ENCODE measurements around the gene EYA4.

EYA4 gene

DNA sequence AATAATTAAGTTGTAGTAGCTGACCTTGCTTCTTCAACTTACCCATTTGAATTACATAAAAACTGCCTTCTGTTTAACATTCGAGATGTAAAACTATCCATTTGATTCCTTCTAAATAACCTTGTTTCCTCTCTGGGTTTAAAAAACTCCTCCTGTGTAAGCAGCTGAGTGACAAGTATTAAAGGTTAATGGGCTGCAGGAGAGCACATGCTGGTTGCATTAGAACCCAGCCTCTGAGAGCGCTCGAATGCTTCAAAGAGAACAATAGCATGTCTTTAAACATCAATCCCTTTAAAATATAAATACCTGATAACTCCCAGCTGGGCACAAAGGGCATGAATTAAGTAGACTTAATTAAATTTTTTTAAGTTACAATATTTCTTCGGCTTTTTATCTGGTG is 215.8 kb downstream of the EYA4 start:
- H3K23ac ChIP-seq (ENCODE audit: low read length): no peak overlapping the region
- H3K27me3 ChIP-seq (ENCODE audit: insufficient read depth, low read length, poor library complexity): no peaks in the 10 kb centered on the region
- no CpG with 5 or more reads among the region's 4 CpGs for WGBS (ENCODE audit: extremely low coverage, insufficient coverage, low lambda C conversion rate)
- no peak overlapping the region for H4K5ac ChIP-seq (ENCODE audit: low read length)
- no peak overlapping the region for H3K4me2 ChIP-seq (ENCODE audit: low read length)
- no peak overlapping the region for H3K56ac ChIP-seq (ENCODE audit: low read length)
- H2BK15ac ChIP-seq (replicated peaks; ENCODE audit: low read depth): no peak overlapping the region
- no peaks in the 10 kb centered on the region for H3K36me3 ChIP-seq (ENCODE audit: control insufficient read depth, insufficient read depth, low read length)
- no peak for DNase-seq
- no peak overlapping the region for H3K4me3 ChIP-seq (ENCODE audit: low read length)
- no peak overlapping the region for H2BK120ac ChIP-seq (ENCODE audit: low read depth, low read length)
- H3K18ac ChIP-seq (ENCODE audit: low read length): no peak overlapping the region
- no peak overlapping the region for H4K8ac ChIP-seq (ENCODE audit: low read depth, low read length)
- H3K4me1 ChIP-seq (ENCODE audit: control insufficient read depth, low read depth, low read length): no peaks in the 10 kb centered on the region
- H3K79me2 ChIP-seq (ENCODE audit: control insufficient read depth, insufficient read depth, low read length): no peaks in the 10 kb centered on the region
- H3K79me1 ChIP-seq (ENCODE audit: low read length): no peaks in the 10 kb centered on the region
- no peak overlapping the region for H3K4ac ChIP-seq (ENCODE audit: low read depth, low read length)
- H3K27ac ChIP-seq (ENCODE audit: low read depth, low read length): no peak overlapping the region
- no peak overlapping the region for H2BK5ac ChIP-seq (ENCODE audit: low read length)
- no peak overlapping the region for H3K9ac ChIP-seq (ENCODE audit: low read length)
- H2AK5ac ChIP-seq (ENCODE audit: low read length): no peak overlapping the region

- Histone ChIP-seq H3K4me1 (ENCODE audit: control insufficient read depth, low read depth, low read length) (no peaks in the 10 kb centered on the region), H4K8ac (ENCODE audit: low read depth, low read length) (no peak overlapping the region), H3K27ac (ENCODE audit: low read depth, low read length) (no peak overlapping the region), H3K79me1 (ENCODE audit: low read length) (no peaks in the 10 kb centered on the region), H3K9ac (ENCODE audit: low read length) (no peak overlapping the region), H2BK5ac (ENCODE audit: low read length) (no peak overlapping the region), H3K4me3 (ENCODE audit: low read length) (no peak overlapping the region), H2AK5ac (ENCODE audit: low read length) (no peak overlapping the region), H2BK120ac (ENCODE audit: low read depth, low read length) (no peak overlapping the region), H3K4me2 (ENCODE audit: low read length) (no peak overlapping the region), H3K27me3 (ENCODE audit: insufficient read depth, low read length, poor library complexity) (no peaks in the 10 kb centered on the region), H3K79me2 (ENCODE audit: control insufficient read depth, insufficient read depth, low read length) (no peaks in the 10 kb centered on the region), H4K5ac (ENCODE audit: low read length) (no peak overlapping the region), H3K23ac (ENCODE audit: low read length) (no peak overlapping the region), H2BK15ac (replicated peaks; ENCODE audit: low read depth) (no peak overlapping the region), H3K56ac (ENCODE audit: low read length) (no peak overlapping the region), H3K4ac (ENCODE audit: low read depth, low read length) (no peak overlapping the region), H3K18ac (ENCODE audit: low read length) (no peak overlapping the region), H3K36me3 (ENCODE audit: control insufficient read depth, insufficient read depth, low read length) (no peaks in the 10 kb centered on the region)
- DNase-seq: no peak
- WGBS (ENCODE audit: extremely low coverage, insufficient coverage, low lambda C conversion rate): no CpG with 5 or more reads among the region's 2 CpGs
Measured at GRCh38 chr6:133460101-133460500, 218.9 kb downstream of the EYA4 start.

DNA sequence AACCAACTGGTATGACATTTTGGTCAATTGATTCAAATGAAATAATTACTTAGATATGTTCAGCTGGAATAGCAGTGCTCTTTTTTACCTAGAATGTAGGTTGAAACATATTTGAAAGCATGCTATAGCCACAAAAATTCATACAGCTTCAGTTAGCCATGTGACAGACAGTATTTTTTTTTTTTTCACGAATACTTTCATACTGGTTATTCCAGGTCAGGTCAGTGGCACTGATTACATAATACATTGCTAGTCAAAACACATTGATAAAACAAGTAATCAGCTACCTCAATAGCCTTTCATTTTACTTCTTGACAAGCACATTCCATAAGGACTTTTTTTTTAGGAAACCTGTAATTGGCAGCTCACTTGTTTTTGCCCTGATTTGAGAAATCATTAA is 222.6 kb downstream of the EYA4 start:
- Histone ChIP-seq H3K27ac (ENCODE audit: low read depth, low read length) (no peak overlapping the region), H3K4me1 (ENCODE audit: control insufficient read depth, low read depth, low read length) (peaks cover 4% of the 10 kb centered on the region), H2BK120ac (ENCODE audit: low read depth, low read length) (no peak overlapping the region), H3K4me2 (ENCODE audit: low read length) (no peak overlapping the region), H4K5ac (ENCODE audit: low read length) (no peak overlapping the region), H2BK5ac (ENCODE audit: low read length) (no peak overlapping the region), H3K4ac (ENCODE audit: low read depth, low read length) (no peak overlapping the region), H3K23ac (ENCODE audit: low read length) (no peak overlapping the region), H4K8ac (ENCODE audit: low read depth, low read length) (no peak overlapping the region), H3K36me3 (ENCODE audit: control insufficient read depth, insufficient read depth, low read length) (no peaks in the 10 kb centered on the region), H3K56ac (ENCODE audit: low read length) (no peak overlapping the region), H2AK5ac (ENCODE audit: low read length) (no peak overlapping the region), H2BK15ac (replicated peaks; ENCODE audit: low read depth) (no peak overlapping the region), H3K27me3 (ENCODE audit: insufficient read depth, low read length, poor library complexity) (no peaks in the 10 kb centered on the region), H3K79me1 (ENCODE audit: low read length) (no peaks in the 10 kb centered on the region), H3K4me3 (ENCODE audit: low read length) (no peak overlapping the region), H3K18ac (ENCODE audit: low read length) (no peak overlapping the region), H3K9ac (ENCODE audit: low read length) (no peak overlapping the region), H3K79me2 (ENCODE audit: control insufficient read depth, insufficient read depth, low read length) (no peaks in the 10 kb centered on the region)
- no peak for DNase-seq
- WGBS (ENCODE audit: extremely low coverage, insufficient coverage, low lambda C conversion rate): no CpG with 5 or more reads among the region's 1 CpG

DNA sequence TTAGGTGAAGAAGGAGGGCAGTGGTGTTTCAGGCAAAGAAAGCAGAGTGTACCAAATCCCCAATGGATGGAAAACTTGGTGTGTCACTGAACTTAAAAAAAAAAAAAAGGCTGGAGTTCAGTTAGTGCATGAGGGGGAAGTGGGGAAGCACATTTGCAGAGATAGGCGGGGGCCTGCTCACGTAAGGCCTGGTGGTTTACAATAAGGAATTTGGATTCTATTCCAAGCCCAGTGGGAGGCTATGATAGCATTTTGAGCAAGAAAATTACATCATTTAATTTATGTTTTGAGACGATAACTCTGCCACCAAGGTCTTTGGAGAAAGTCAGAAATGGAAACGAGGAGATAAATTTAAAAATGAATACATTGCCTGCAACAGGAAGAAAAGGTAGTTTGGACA is 225.5 kb downstream of the EYA4 start:
- H3K36me3 ChIP-seq (ENCODE audit: control insufficient read depth, insufficient read depth, low read length): no peaks in the 10 kb centered on the region
- no peak overlapping the region for H3K9ac ChIP-seq (ENCODE audit: low read length)
- H4K5ac ChIP-seq (ENCODE audit: low read length): no peak overlapping the region
- H3K79me2 ChIP-seq (ENCODE audit: control insufficient read depth, insufficient read depth, low read length): no peaks in the 10 kb centered on the region
- no peak overlapping the region for H2BK5ac ChIP-seq (ENCODE audit: low read length)
- no peak overlapping the region for H2BK120ac ChIP-seq (ENCODE audit: low read depth, low read length)
- H3K4ac ChIP-seq (ENCODE audit: low read depth, low read length): no peak overlapping the region
- no peak overlapping the region for H3K4me2 ChIP-seq (ENCODE audit: low read length)
- no peak overlapping the region for H3K18ac ChIP-seq (ENCODE audit: low read length)
- no CpG with 5 or more reads among the region's 4 CpGs for WGBS (ENCODE audit: extremely low coverage, insufficient coverage, low lambda C conversion rate)
- DNase-seq: no peak
- H3K4me3 ChIP-seq (ENCODE audit: low read length): no peak overlapping the region
- no peak overlapping the region for H3K27ac ChIP-seq (ENCODE audit: low read depth, low read length)
- H3K23ac ChIP-seq (ENCODE audit: low read length): no peak overlapping the region
- peaks cover 4% of the 10 kb centered on the region for H3K4me1 ChIP-seq (ENCODE audit: control insufficient read depth, low read depth, low read length)
- H2AK5ac ChIP-seq (ENCODE audit: low read length): no peak overlapping the region
- no peak overlapping the region for H4K8ac ChIP-seq (ENCODE audit: low read depth, low read length)
- H3K79me1 ChIP-seq (ENCODE audit: low read length): no peaks in the 10 kb centered on the region
- no peaks in the 10 kb centered on the region for H3K27me3 ChIP-seq (ENCODE audit: insufficient read depth, low read length, poor library complexity)
- H2BK15ac ChIP-seq (replicated peaks; ENCODE audit: low read depth): no peak overlapping the region
- H3K56ac ChIP-seq (ENCODE audit: low read length): peak overlapping the region; percentile 56

GRCh38 chr6:133467231-133467981 is 226.2 kb downstream of the EYA4 start:
- H3K79me1 ChIP-seq (ENCODE audit: low read length): no peaks in the 10 kb centered on the region
- no peak overlapping the region for H3K4ac ChIP-seq (ENCODE audit: low read depth, low read length)
- peaks cover 4% of the 10 kb centered on the region for H3K4me1 ChIP-seq (ENCODE audit: control insufficient read depth, low read depth, low read length)
- no peaks in the 10 kb centered on the region for H3K36me3 ChIP-seq (ENCODE audit: control insufficient read depth, insufficient read depth, low read length)
- H2BK15ac ChIP-seq (replicated peaks; ENCODE audit: low read depth): no peak overlapping the region
- no peak overlapping the region for H2BK5ac ChIP-seq (ENCODE audit: low read length)
- peak overlapping the region; percentile 56 for H3K56ac ChIP-seq (ENCODE audit: low read length)
- H3K23ac ChIP-seq (ENCODE audit: low read length): no peak overlapping the region
- H3K18ac ChIP-seq (ENCODE audit: low read length): no peak overlapping the region
- H3K9ac ChIP-seq (ENCODE audit: low read length): no peak overlapping the region
- no peak overlapping the region for H4K8ac ChIP-seq (ENCODE audit: low read depth, low read length)
- no peaks in the 10 kb centered on the region for H3K27me3 ChIP-seq (ENCODE audit: insufficient read depth, low read length, poor library complexity)
- H3K4me3 ChIP-seq (ENCODE audit: low read length): no peak overlapping the region
- peak overlapping the region; percentile 19 for H3K27ac ChIP-seq (ENCODE audit: low read depth, low read length)
- no peak overlapping the region for H2AK5ac ChIP-seq (ENCODE audit: low read length)
- no peak overlapping the region for H4K5ac ChIP-seq (ENCODE audit: low read length)
- no peaks in the 10 kb centered on the region for H3K79me2 ChIP-seq (ENCODE audit: control insufficient read depth, insufficient read depth, low read length)
- DNase-seq: peak; percentile 57
- H3K4me2 ChIP-seq (ENCODE audit: low read length): no peak overlapping the region
- no peak overlapping the region for H2BK120ac ChIP-seq (ENCODE audit: low read depth, low read length)

GRCh38 chr6:133467982-133468380 is 226.8 kb downstream of the EYA4 start:
- H3K4me1 ChIP-seq (ENCODE audit: control insufficient read depth, low read depth, low read length): peaks cover 4% of the 10 kb centered on the region
- no peak overlapping the region for H3K56ac ChIP-seq (ENCODE audit: low read length)
- no peak overlapping the region for H3K9ac ChIP-seq (ENCODE audit: low read length)
- no peak overlapping the region for H3K4ac ChIP-seq (ENCODE audit: low read depth, low read length)
- H3K27me3 ChIP-seq (ENCODE audit: insufficient read depth, low read length, poor library complexity): no peaks in the 10 kb centered on the region
- no peak overlapping the region for H4K8ac ChIP-seq (ENCODE audit: low read depth, low read length)
- H3K18ac ChIP-seq (ENCODE audit: low read length): no peak overlapping the region
- H3K36me3 ChIP-seq (ENCODE audit: control insufficient read depth, insufficient read depth, low read length): no peaks in the 10 kb centered on the region
- no peaks in the 10 kb centered on the region for H3K79me2 ChIP-seq (ENCODE audit: control insufficient read depth, insufficient read depth, low read length)
- no peak for DNase-seq
- peak overlapping the region; percentile 82 for H2BK5ac ChIP-seq (ENCODE audit: low read length)
- H2BK120ac ChIP-seq (ENCODE audit: low read depth, low read length): no peak overlapping the region
- no peak overlapping the region for H3K4me3 ChIP-seq (ENCODE audit: low read length)
- no peaks in the 10 kb centered on the region for H3K79me1 ChIP-seq (ENCODE audit: low read length)
- no peak overlapping the region for H3K4me2 ChIP-seq (ENCODE audit: low read length)
- no CpG with 5 or more reads among the region's 2 CpGs for WGBS (ENCODE audit: extremely low coverage, insufficient coverage, low lambda C conversion rate)
- H4K5ac ChIP-seq (ENCODE audit: low read length): peak overlapping the region; percentile 71
- H3K23ac ChIP-seq (ENCODE audit: low read length): no peak overlapping the region
- no peak overlapping the region for H2AK5ac ChIP-seq (ENCODE audit: low read length)
- H3K27ac ChIP-seq (ENCODE audit: low read depth, low read length): peak overlapping the region; percentile 44
- H2BK15ac ChIP-seq (replicated peaks; ENCODE audit: low read depth): no peak overlapping the region
